Stimulated activated CD4-positive, alpha-beta T cell treated with anti-CD3 and anti-CD28 coated beads, TNF-alpha, amount 100 ng/mL, for 4 hours (primary cell): Measurements from ENCODE around the gene KPNA6.

Experiments used
- DNase-seq, 3 experiments: peaks; one replicate each; pipeline ENCODE4 v3.0.0-alpha.2; 2020; ENCODE audit warnings: low read depth in 3 of 3

KPNA6 gene

DNA sequence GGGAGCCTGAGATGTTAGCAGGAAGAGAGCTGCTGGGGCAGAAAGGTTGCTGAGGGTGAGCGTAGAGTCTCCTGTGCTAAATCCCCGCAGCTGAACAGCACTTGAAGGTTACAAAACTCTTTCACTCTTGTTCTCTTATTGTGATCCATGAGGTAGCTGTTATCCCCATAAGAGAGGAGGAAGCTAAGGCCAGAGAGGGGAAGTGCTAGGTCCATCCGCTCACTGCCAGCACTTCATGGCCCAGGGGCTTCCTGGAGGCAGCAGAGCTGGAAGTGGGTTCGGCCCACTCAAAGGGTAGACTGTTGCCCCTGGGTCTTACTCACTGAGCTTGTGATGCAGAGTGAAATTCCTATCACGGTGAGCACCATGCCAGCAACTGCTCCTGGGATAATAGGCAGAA is 108.7 kb downstream of the KPNA6 start:
- no peak for DNase-seq

DNA sequence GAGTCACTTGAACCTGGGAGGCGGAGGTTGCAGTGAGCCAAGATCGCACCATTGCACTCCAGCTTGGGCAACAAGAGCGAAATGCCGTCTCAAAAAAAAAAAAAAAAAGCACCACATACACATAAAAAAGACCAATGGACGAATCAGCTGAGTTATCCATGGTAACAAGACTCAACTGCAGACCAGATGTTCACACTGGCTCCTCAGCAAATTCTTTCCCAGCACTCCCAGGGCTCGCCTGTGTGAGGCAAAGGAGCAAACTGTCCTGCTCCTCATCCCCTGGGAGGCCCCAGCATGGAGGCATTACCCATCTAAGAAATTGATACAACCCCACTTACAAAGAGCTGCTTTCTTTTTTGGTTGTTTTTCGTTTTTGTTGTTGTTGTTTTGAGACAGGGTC is 111.2 kb downstream of the KPNA6 start:
- no peak for DNase-seq

DNA sequence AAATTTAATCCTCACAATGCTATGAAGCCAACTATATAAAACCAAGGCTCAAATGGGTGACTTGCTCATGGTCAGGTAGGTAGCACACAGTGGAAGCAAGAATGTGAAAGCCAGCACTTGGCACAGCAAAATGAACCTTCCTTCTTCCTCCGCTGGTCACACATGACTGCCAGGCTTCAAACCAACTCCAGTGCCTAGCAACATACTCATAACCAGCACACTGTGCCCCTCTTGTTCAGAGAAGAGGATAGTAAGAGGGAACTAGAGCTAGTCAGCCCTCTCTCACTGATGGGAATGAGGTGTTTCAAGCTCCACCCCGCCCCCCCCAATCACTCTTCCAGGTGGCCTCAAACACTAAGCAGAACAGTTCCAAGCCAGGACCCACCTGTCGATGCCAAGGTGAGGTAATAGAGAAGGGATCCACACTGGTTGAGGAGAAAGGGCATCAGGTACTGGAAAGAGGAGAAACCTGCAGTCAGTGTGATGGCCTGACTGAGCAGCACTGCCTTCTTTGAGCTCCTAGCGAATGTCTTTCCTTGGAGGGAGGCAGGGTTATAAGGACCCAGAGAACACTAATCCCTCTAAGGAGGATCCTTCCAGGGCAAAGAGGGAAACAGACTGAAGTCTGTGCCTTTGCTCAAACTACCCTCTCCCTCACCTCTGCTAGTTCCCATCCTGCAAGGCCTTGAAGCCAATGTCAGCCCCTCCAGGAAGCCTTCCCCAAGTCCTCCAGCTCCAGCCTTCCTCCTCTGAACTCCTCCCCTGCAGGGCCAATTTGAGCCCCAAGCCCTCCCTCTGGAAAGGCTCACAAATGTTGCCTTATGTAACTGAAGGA is 113.1 kb downstream of the KPNA6 start:
- DNase-seq: no peak

DNA sequence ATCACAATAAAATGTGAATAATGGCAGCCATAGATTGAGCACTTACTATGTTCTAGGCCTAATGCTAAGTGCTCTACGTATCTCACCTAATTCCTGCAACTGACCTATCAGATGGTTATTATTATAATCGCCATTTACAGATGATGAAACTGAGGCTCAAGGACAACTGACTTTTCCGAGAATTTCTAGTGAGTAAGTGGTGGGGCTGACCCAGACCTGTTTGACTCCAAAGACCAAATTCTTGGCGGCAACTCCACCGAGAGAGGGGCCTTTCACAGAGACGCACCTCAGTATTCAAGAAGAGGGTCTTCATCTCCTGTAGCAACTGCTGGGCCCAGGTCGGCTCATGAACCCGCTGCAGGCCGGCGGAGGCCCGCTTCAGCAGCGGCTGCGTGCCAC is 113.7 kb downstream of the KPNA6 start:
- no peak for DNase-seq

DNA sequence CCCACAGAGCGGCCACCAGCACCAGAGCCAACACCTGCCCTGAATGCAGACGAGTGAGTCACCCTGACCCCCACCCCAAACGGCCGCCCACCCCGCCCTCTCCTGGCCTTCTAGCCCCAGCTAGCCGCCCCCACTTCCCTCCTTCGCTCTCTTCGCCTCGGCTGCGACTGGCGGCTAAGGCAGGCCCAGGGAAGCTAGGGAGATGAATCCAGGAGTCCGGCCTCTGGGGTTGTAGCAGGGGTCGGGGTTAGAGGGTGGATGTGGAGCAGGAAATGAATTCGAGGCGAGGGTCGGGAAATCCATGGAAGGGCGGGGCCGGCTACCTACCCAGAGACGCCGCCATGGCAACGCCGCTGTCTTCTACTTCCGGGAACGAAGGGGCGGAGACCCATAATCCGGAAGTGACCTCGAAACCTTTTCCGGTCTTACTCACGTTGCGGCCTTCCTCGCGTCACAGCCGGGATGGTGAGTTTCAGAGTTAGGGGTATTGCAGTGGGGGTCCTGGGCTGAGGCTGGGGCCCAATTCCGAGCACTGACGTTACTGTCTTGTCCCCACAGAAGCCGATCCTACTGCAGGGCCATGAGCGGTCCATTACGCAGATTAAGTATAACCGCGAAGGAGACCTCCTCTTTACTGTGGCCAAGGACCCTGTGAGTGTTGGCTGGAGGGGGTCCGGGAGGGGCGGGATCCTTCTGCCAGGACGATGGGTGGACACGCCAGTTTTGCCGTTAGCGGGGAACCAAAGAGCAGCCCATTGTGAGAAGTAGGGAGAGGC is 114.3 kb downstream of the KPNA6 start, which contains the start of the genes EIF3I and TMEM234:
TSS of gene EIF3I (plus strand) at position 428 of the 776 bp plus-strand sequence. CDS start at position 463, 35 bp downstream.
TSS of gene TMEM234 (minus strand) at position 374 of the 776 bp plus-strand sequence. CDS start at position 343, 31 bp downstream.
- DNase-seq: peak; percentile 70 to 88 (median 87)

DNA sequence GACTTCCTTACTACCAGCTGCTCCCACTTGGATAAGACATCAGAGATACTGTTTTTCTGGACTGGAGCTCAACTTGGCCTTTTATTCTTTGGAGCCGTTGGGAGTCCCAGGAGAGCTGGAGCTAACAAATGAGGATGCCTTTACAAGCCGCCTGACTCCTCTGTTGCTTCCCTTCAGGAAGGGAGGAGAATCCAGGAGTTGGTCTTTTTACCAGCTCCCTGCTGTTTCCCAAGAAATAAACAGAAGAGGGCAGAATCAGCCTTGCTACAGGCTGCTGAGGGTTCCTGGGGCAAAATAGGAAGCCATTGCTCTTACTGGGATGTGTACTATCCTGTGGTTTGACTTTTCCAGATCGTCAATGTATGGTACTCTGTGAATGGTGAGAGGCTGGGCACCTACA is 115.8 kb downstream of the KPNA6 start:
- DNase-seq: no peak

DNA sequence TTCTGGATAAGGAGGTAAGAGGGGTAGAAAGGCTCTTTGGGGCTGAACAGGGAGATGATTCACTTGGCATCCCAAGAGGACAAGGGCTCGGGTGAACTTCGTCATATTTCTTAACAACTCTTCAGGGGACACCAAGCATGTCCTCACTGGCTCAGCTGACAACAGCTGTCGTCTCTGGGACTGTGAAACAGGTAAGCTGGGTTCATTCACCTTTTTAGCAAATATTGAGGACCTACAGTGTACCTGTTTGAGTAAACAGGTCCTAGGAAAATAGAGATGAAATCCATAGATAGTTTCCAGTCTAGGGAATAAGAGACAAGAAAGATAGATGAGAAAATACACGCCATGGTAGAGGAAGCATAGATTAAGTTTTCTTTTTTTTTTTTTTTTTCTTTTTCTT is 116.4 kb downstream of the KPNA6 start:
- DNase-seq: no peak
